K562 (cell line): Measurements from ENCODE around the gene NRARP. TPM values are rescaled to one million over a fixed set of nuclear protein-coding genes. Genes with fewer than 3 reads are reported as not detected.
A peak's percentile ranks its signal among the peaks of the same experiment; 100 is the strongest.

ENCODE experiments used
- ATAC-seq: fragments of 200-7000 bp; cut with Tn5 transposase; 3 replicates; pipeline ENCODE4 v1.9.1; 2020; ENCODE audit warnings: moderate library complexity
- BruUV-seq: library from RNA; stranded (reverse); fragments of 400-500 nt; replicated peaks from 2 replicates; lab custom pipeline; 2021; lab: Mats Ljungman, UMichigan
- CTCF ChIA-PET: fragments of 300-600 bp; formaldehyde crosslinking; extraction: SDS; loops from one replicate; lab custom pipeline; 2021; ENCODE audit warnings: low intra/inter-chr PET ratio; lab: Yijun Ruan, JAX
- POLR2A ChIA-PET: fragments of 300-600, 350-650 bp; sonication (Branson Sonifier 250); formaldehyde crosslinking; extraction: SDS; loops from one replicate; lab custom pipeline; 2021; ENCODE audit warnings: antibody characterized with exemption, inconsistent platforms; lab: Yijun Ruan, JAX
- DNase-seq, 4 experiments: peaks; one replicate each; pipeline versions ENCODE4 v3.0.0 to v3.0.0-alpha.2; 2011 to 2018; ENCODE audit warnings: low spot score in 3 of 4, mixed read lengths in 3 of 4; ENCODE audit errors: extremely low read depth in 1 of 4
- FAIRE-seq: peaks from 2 replicates; lab custom pipeline; 2011; peaks lifted over from hg19 to GRCh38; lab: Jason Lieb, UNC
- H2AFZ ChIP-seq: 2 replicates; pipeline ENCODE4 v1.6.0; 2011; ENCODE audit warnings: low read depth, low read length, control low read depth, inconsistent platforms
- H3K27ac ChIP-seq: fragments of 200-600 bp; 3 replicates; pipeline ENCODE4 v1.8.0; 2011; ENCODE audit warnings: low read depth, mild to moderate bottlenecking, control low read depth, inconsistent platforms, low read length, moderate library complexity, mixed read lengths; ENCODE audit errors: extremely low read depth
- H3K27me3 ChIP-seq, 2 experiments: fragments of 300-600 bp in 1 of 2; 2 replicates in 1 of 2; 3 replicates in 1 of 2; pipeline versions ENCODE4 v1.6.0 to v1.8.0; 2011; ENCODE audit warnings: inconsistent platforms in 2 of 2, low read length in 2 of 2, mild to moderate bottlenecking in 1 of 2, mixed read lengths in 1 of 2, moderate library complexity in 1 of 2; ENCODE audit not compliant: control insufficient read depth in 2 of 2, insufficient read depth in 2 of 2
- H3K36me3 ChIP-seq: fragments of 300-600 bp; 3 replicates; pipeline ENCODE4 v1.8.0; 2011; ENCODE audit warnings: mild to moderate bottlenecking, low read length, inconsistent platforms; ENCODE audit not compliant: control insufficient read depth, insufficient read depth
- H3K4me1 ChIP-seq, 2 experiments: fragments of 200-600 bp in 1 of 2; replicated peaks in 1 of 2; 2 replicates in 1 of 2; 3 replicates in 1 of 2; pipeline versions ENCODE4 v1.5.1 to v1.8.0; 2011; ENCODE audit warnings: inconsistent platforms in 2 of 2, low read length in 2 of 2, mild to moderate bottlenecking in 1 of 2, mixed read lengths in 1 of 2, moderate library complexity in 1 of 2; ENCODE audit not compliant: control insufficient read depth in 2 of 2, insufficient read depth in 2 of 2
- H3K4me2 ChIP-seq: 2 replicates; pipeline ENCODE4 v1.6.1; 2011; ENCODE audit warnings: low read length, control low read depth, inconsistent platforms, mixed read lengths; ENCODE audit not compliant: insufficient read depth
- H3K4me3 ChIP-seq: fragments of 200-600 bp; sonication (generic), shearing (Covaris generic); 2 replicates; pipeline ENCODE4 v1.5.1; 2016; ENCODE audit warnings: control low read depth, inconsistent platforms
- H3K79me2 ChIP-seq: fragments of 200-600 bp; 3 replicates; pipeline ENCODE4 v1.8.0; 2011; ENCODE audit warnings: low read length, inconsistent platforms; ENCODE audit not compliant: control insufficient read depth, insufficient read depth
- H3K9ac ChIP-seq, 2 experiments: 2 replicates each; pipeline versions ENCODE4 v1.6.0 to v1.6.1; 2011; ENCODE audit warnings: low read depth in 2 of 2, low read length in 2 of 2, control low read depth in 1 of 2, inconsistent platforms in 1 of 2, mild to moderate bottlenecking in 1 of 2, mixed read lengths in 1 of 2; ENCODE audit not compliant: insufficient read depth in 1 of 2
- H3K9me1 ChIP-seq: one replicate; pipeline ENCODE4 v1.6.0; 2011; ENCODE audit warnings: inconsistent platforms, mild to moderate bottlenecking, low read length, moderate library complexity; ENCODE audit not compliant: control insufficient read depth, insufficient read depth
- H3K9me3 ChIP-seq: replicated peaks from 2 replicates; pipeline ENCODE4 v1.5.1; 2011; ENCODE audit warnings: low read depth, low read length, inconsistent platforms; ENCODE audit not compliant: control insufficient read depth, insufficient read depth
- H4K20me1 ChIP-seq: replicated peaks from 2 replicates; pipeline ENCODE4 v1.6.1; 2011; ENCODE audit warnings: low read length, inconsistent platforms, mixed read lengths; ENCODE audit not compliant: control insufficient read depth, insufficient read depth
- ATF2 ChIP-seq: sonication (generic); formaldehyde crosslinking; IDR thresholded peaks from 2 replicates; pipeline ENCODE4 v1.8.1; 2022; ENCODE audit warnings: missing genetic modification reagents
- ATF4 ChIP-seq: fragments of 450-650 bp; formaldehyde crosslinking; IDR thresholded peaks from 2 replicates; pipeline ENCODE4 v1.4.0; 2022; ENCODE audit warnings: mild to moderate bottlenecking, moderate library complexity
- DMBX1 ChIP-seq: fragments of 250-450 bp; sonication (Bioruptor Pico); IDR thresholded peaks from 2 replicates; pipeline ENCODE4 v1.8.0; 2022; ENCODE audit warnings: inconsistent platforms, mild to moderate bottlenecking, moderate library complexity, borderline replicate concordance
- HBP1 ChIP-seq: fragments of 450-650 bp; formaldehyde crosslinking; IDR thresholded peaks from 2 replicates; pipeline ENCODE4 v1.4.0; 2022; ENCODE audit warnings: missing genetic modification characterization
- HMG20A ChIP-seq: fragments of 450-650 bp; formaldehyde crosslinking; conservative IDR thresholded peaks from 2 replicates; pipeline ENCODE4 v1.4.0; 2020; ENCODE audit warnings: mild to moderate bottlenecking, mixed read lengths
- MYBL2 ChIP-seq, 2 experiments: fragments of 450-650 bp in 1 of 2; sonication (generic) in 1 of 2; formaldehyde crosslinking in 1 of 2; IDR thresholded peaks; 2 replicates each; pipeline versions ENCODE4 v1.6.1 to v1.8.1; 2017 to 2022; ENCODE audit warnings: borderline replicate concordance in 1 of 2, inconsistent platforms in 1 of 2, low read depth in 1 of 2, mild to moderate bottlenecking in 1 of 2, missing genetic modification reagents in 1 of 2, moderate library complexity in 1 of 2
- WGBS: fragments of 100-300 bp; shearing (Covaris generic); methylation state at CpG from one replicate; pipeline ENCODE4 v1.1.6; 2016; ENCODE audit warnings: low coverage, mixed read lengths; ENCODE audit not compliant: insufficient coverage; ENCODE audit errors: missing lambda C conversion rate; 5-methylcytosine and 5-hydroxymethylcytosine counted together
- in situ Hi-C: fragments of 300-500 bp; cut with MboI; formaldehyde crosslinking; loops from 4 replicates; pipeline ENCODE4 v1.15.0; 2018; ENCODE audit warnings: inconsistent platforms, mixed read lengths
- intact Hi-C: fragments of 100-400 bp; cut with micrococcal nuclease; formaldehyde crosslinking; loops from 2 replicates; pipeline ENCODE4 v1.14.2; 2022
- polyA plus RNA-seq, 8 experiments: library from polyadenylated mRNA; depleted of rRNA in 4 of 8; stranded (reverse) in 5 of 8; unstranded in 3 of 8; fragments of >200 nt; fragmentation: Nextera tagmentation in 2 of 8; fragmentation: Illumina TruSeq in 1 of 8; extraction: Ambion mirVana in 2 of 8; extraction: Trizol in 1 of 8; gene quantifications; 2 replicates each; pipeline versions ENCODE4 v1.2.1 to v1.2.3, GENCODE V29; 2011 to 2014; ENCODE audit warnings: inconsistent platforms in 1 of 8, missing spikeins in 1 of 8
- total RNA-seq, 7 experiments: library from RNA; depleted of rRNA in 6 of 7; stranded (reverse); fragments of >200 nt in 6 of 7; fragmentation: Illumina TruSeq in 2 of 7; extraction: Trizol in 2 of 7; gene quantifications; 2 replicates each; pipeline versions ENCODE4 v1.2.1 to v1.2.3, GENCODE V29; 2011 to 2021; ENCODE audit warnings: low replicate concordance in 1 of 7

The NRARP gene
- total and polyA plus RNA-seq, 9 of the 15 experiments (the other 6 are each of a cell fraction or from before 2014, with no cell fraction given), result 2.0 to 24.5 (median 7.2) TPM; not detected in 2

DNA sequence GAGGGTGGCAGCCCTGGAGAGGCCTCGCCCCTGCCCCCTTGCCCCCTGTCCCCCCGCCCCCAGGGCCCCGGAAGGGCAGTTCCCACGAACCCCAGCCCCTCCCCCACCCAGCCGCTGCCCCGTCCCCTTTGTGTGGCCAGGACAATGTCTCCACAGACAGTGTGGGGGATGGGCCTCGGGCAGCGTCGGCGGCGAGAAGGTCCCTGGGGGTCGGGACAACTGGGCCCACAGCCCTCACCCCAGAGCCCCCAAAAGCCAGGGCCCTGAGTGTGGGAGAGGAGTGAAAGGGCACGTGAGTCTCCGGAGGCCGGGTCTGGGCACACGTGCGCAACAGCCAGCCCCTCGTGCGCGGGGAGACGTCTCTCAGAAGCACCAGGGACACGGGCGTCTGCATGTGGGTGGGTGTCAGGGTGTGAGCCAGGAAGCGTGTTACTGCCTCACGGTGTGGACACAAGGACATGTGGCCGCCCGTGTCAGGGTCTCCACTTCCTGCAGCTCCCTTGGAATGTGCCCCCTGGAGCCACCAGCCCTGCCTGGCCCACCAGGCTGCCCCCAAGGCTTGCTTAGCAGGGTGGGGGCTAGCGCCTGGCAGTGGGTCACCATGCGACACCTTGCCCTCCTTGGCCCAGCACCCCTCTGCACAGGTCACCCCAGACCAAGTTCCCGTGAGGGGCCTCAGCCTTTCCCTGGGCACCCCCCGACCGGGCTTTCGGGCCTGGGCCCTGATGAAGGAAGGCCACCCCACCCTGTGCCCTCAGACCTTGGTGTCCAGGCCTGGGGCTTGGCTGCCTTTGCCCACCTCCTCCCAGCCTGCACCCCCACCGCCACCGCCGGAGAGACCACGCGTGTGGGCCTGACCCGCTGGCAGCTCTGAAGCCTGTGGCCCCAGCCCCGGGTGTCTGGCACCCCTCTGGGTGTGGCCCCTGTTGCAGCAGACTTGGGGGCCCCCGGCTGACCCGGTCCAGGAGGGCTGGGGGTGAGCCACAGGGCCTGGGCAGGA, 12.8 kb upstream of the NRARP start:
- CTCF ChIA-PET, result no interaction called here
- H4K20me1 ChIP-seq, result 0 out of 2 replicates have a peak, but pooled peaks cover 5% of the 10 kb centered on the region

More for the DNA sequence above, 12.8 kb upstream of the NRARP start:
- Histone ChIP-seq H3K4me1 (peaks cover 16 to 96% of the 10 kb centered on the region in 2 experiments), H3K4me2 (no peak overlapping the region), H3K9me1 (no peaks in the 10 kb centered on the region), H3K36me3 (no peaks in the 10 kb centered on the region), H3K9me3 (no peaks in the 10 kb centered on the region), H3K27me3 (no peaks in the 10 kb centered on the region), H3K9ac (peak overlapping the region in 1 of 2 experiments; percentile 72; a peak in 2 of 4 replicates), H3K27ac (no peak overlapping the region), H3K79me2 (no peaks in the 10 kb centered on the region), H3K4me3 (no peak overlapping the region), H2AFZ (no peak overlapping the region)
- WGBS, result 64% methylated on average over 35 of the region's 42 CpGs
- in situ Hi-C loops, result no loop called here
- intact Hi-C loops, result no loop called here
- FAIRE-seq (no peak), DNase-seq (no peak), ATAC-seq (no peak)
- POLR2A ChIA-PET, result interaction anchor here (0.9 kb wide), 1 partner anchor 164 kb away, joined by 3 read pairs; no protein-coding TSS in a partner anchor
- no peak for TF ChIP-seq HMG20A (CRISPR knock-in tag)
- TF ChIP-seq HBP1, result no peak
- TF ChIP-seq DMBX1 (CRISPR knock-in tag), result no peak
- no peak for TF ChIP-seq MYBL2 (IDR thresholded peaks at IDR 0.05; ENCODE audit: low read depth)
- TF ChIP-seq MYBL2 (CRISPR knock-in tag; IDR thresholded peaks at IDR 0.05; ENCODE audit: borderline replicate concordance), result no peak
- TF ChIP-seq ATF4 (CRISPR knock-in tag), result no peak
- no peak for TF ChIP-seq ATF2 (CRISPR knock-in tag)
- BruUV-seq, result no TSS peak
